HEK293T (cell line): Measurements from ENCODE around the gene PIEZO1.

Source experiments
- CTCF ChIA-PET: fragments of 350-600 bp; formaldehyde crosslinking; extraction: SDS; loops from one replicate; lab custom pipeline; 2021; ENCODE audit warnings: antibody characterized with exemption, inconsistent platforms; lab: Yijun Ruan, JAX
- POLR2A ChIA-PET: fragments of 350-600 bp; formaldehyde crosslinking; extraction: SDS; loops from one replicate; lab custom pipeline; 2020; ENCODE audit warnings: antibody characterized with exemption, inconsistent platforms; lab: Yijun Ruan, JAX
- DNase-seq: peaks from one replicate; pipeline ENCODE4 v3.0.0; 2012; ENCODE audit warnings: mixed read lengths; ENCODE audit errors: extremely low spot score
- ARNT ChIP-seq: fragments of 450-650 bp; IDR thresholded peaks from 2 replicates; pipeline ENCODE4 v1.6.1; 2017; ENCODE audit warnings: mild to moderate bottlenecking
- BHLHE40 ChIP-seq: fragments of 450-650 bp; IDR thresholded peaks from 2 replicates; pipeline ENCODE4 v1.6.1; 2016; ENCODE audit warnings: mild to moderate bottlenecking, moderate library complexity, borderline replicate concordance
- CTBP1 ChIP-seq: fragments of 450-650 bp; IDR thresholded peaks from 2 replicates; pipeline ENCODE4 v1.6.1; 2016; ENCODE audit warnings: borderline replicate concordance
- ELF4 ChIP-seq: fragments of 450-650 bp; IDR thresholded peaks from 2 replicates; pipeline ENCODE4 v1.6.1; 2017; ENCODE audit warnings: antibody characterized with exemption
- FOXA1 ChIP-seq: fragments of 450-650 bp; IDR thresholded peaks from 2 replicates; pipeline ENCODE4 v1.6.1; 2016; ENCODE audit warnings: mild to moderate bottlenecking
- FOXK2 ChIP-seq: fragments of 450-650 bp; IDR thresholded peaks from 2 replicates; pipeline ENCODE4 v1.6.1; 2016; ENCODE audit warnings: mild to moderate bottlenecking
- FOXM1 ChIP-seq: fragments of 450-650 bp; IDR thresholded peaks from 2 replicates; pipeline ENCODE4 v1.6.1; 2017; ENCODE audit warnings: mild to moderate bottlenecking, borderline replicate concordance
- HDGF ChIP-seq: fragments of 450-650 bp; IDR thresholded peaks from 2 replicates; pipeline ENCODE4 v1.6.1; 2017; ENCODE audit warnings: antibody characterized with exemption, borderline replicate concordance
- L3MBTL2 ChIP-seq: fragments of 450-650 bp; conservative IDR thresholded peaks from 2 replicates; pipeline ENCODE4 v1.6.1; 2016; ENCODE audit warnings: mild to moderate bottlenecking
- LEF1 ChIP-seq: fragments of 450-650 bp; IDR thresholded peaks from 2 replicates; pipeline ENCODE4 v1.6.1; 2017; ENCODE audit warnings: mild to moderate bottlenecking, borderline replicate concordance
- NFRKB ChIP-seq: fragments of 450-650 bp; IDR thresholded peaks from 2 replicates; pipeline ENCODE4 v1.6.1; 2016; ENCODE audit warnings: mild to moderate bottlenecking, moderate library complexity
- PKNOX1 ChIP-seq: fragments of 450-650 bp; IDR thresholded peaks from 2 replicates; pipeline ENCODE4 v1.6.1; 2016
- SP1 ChIP-seq: fragments of 450-650 bp; IDR thresholded peaks from 2 replicates; pipeline ENCODE4 v1.6.1; 2017
- SUZ12 ChIP-seq: fragments of 450-650 bp; IDR thresholded peaks from 2 replicates; pipeline ENCODE4 v1.6.1; 2016; ENCODE audit warnings: mild to moderate bottlenecking
- TARDBP ChIP-seq: fragments of 450-650 bp; IDR thresholded peaks from 2 replicates; pipeline ENCODE4 v1.6.1; 2016
- ZNF384 ChIP-seq: fragments of 450-650 bp; IDR thresholded peaks from 2 replicates; pipeline ENCODE4 v1.6.1; 2016

PIEZO1 gene

GRCh38 chr16:88691129-88691813 lies 93.7 kb downstream of the PIEZO1 start:
- CTCF ChIA-PET: no interaction called here
- TF ChIP-seq ELF4 (no peak), SUZ12 (no peak), PKNOX1 (no peak), TARDBP (no peak), BHLHE40 (no peak), SP1 (no peak), FOXK2 (no peak), ZNF384 (no peak), L3MBTL2 (no peak), FOXM1 (no peak), NFRKB (no peak), ARNT (no peak), CTBP1 (no peak), HDGF (no peak), LEF1 (no peak)
- no peak for DNase-seq
- POLR2A ChIA-PET: no interaction called here

GRCh38 chr16:88690341-88691128 lies 94.5 kb downstream of the PIEZO1 start:
- ChIA-PET POLR2A (no interaction called here), CTCF (no interaction called here)
- no peak for DNase-seq
- TF ChIP-seq FOXM1 (no peak), ELF4 (no peak), SP1 (no peak), LEF1 (no peak), CTBP1 (no peak), FOXK2 (no peak), TARDBP (no peak), NFRKB (no peak), FOXA1 (no peak), SUZ12 (no peak), L3MBTL2 (no peak), ZNF384 (no peak), BHLHE40 (no peak), ARNT (no peak), HDGF (no peak)

- DNase-seq: no peak
- TF ChIP-seq PKNOX1: no peak
- TF ChIP-seq CTBP1: no peak
- TF ChIP-seq ARNT: no peak
- TF ChIP-seq HDGF: no peak
- ChIA-PET POLR2A (interaction anchor here (1.0 to 1.9 kb wide), 2 partner anchors 17 to 19 kb away, joined by 4 to 7 read pairs; no protein-coding TSS in a partner anchor), CTCF (interaction anchor here (0.6 kb wide), 1 partner anchor 69 kb away, joined by 3 read pairs; no protein-coding TSS in a partner anchor)
Measured at GRCh38 chr16:88688013-88688778, 96.8 kb downstream of the PIEZO1 start.

DNA sequence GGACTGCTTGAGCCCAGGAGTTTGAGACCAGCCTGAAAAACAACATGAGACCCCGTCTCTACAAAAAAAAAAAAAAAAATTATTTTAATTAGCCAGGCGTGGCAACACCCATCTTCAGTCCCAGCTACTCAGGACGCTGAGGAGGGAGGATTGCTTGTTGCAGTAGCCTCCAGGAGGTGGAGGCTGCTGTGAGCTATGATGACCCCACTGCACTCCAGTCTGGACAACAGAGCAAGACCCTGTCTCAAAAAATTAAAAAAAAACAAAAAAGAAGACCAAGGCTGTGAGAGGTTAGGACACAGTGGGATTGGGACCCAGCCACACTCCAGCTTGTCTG lies 97.4 kb downstream of the PIEZO1 start:
- no peak for DNase-seq
- POLR2A ChIA-PET: interaction anchor here (1.0 to 1.9 kb wide), 2 partner anchors 18 to 19 kb away, joined by 4 to 7 read pairs; no protein-coding TSS in a partner anchor
- TF ChIP-seq SUZ12 (no peak), SP1 (no peak), FOXK2 (no peak), PKNOX1 (no peak), HDGF (no peak), FOXM1 (no peak), BHLHE40 (no peak), LEF1 (no peak), ELF4 (no peak), CTBP1 (no peak), ARNT (no peak), ZNF384 (no peak), L3MBTL2 (no peak), NFRKB (no peak), FOXA1 (no peak), TARDBP (no peak)
- CTCF ChIA-PET: interaction anchor here (0.6 kb wide), 1 partner anchor 70 kb away, joined by 3 read pairs; no protein-coding TSS in a partner anchor

GRCh38 chr16:88687254-88687576 lies 97.8 kb downstream of the PIEZO1 start:
- TF ChIP-seq FOXA1 (no peak), CTBP1 (no peak), FOXK2 (no peak), HDGF (no peak), PKNOX1 (no peak), SUZ12 (no peak), BHLHE40 (no peak), ZNF384 (no peak), LEF1 (no peak), FOXM1 (no peak), TARDBP (no peak), ARNT (no peak)
- POLR2A ChIA-PET: interaction anchor here (1.0 to 1.9 kb wide), 2 partner anchors 18 to 20 kb away, joined by 4 to 7 read pairs; no protein-coding TSS in a partner anchor
- no peak for DNase-seq
- CTCF ChIA-PET: no interaction called here
